ENCODE results near the gene MMP15. TPM values are rescaled to one million over a fixed set of nuclear protein-coding genes. Genes with fewer than 3 reads are reported as not detected.
"Not testable (repeated sequence)": the region's sequence is repeated elsewhere in the genome, so short reads cannot be mapped to it uniquely, and the experiment has no call there.

Gene MMP15
- polyA plus RNA-seq (ENCODE audit: insufficient read length in 3 of 3), result 10 to 100 TPM; 10.9 to 17.9 (median 14.9) TPM
- long read RNA-seq, donor 1, full-length matches to known transcripts, result 2 of 2 reads
- long read RNA-seq, donor 1, partial matches to known transcripts, result 0 of 2 reads
- long read RNA-seq, donor 1, other reads (novel, unspliced or antisense), result 0 of 2 reads
- long read RNA-seq, donor 2, result 0 reads
- long read RNA-seq, donor 3, full-length matches to known transcripts, result 8 of 8 reads
- long read RNA-seq, donor 3, partial matches to known transcripts, result 0 of 8 reads
- long read RNA-seq, donor 3, other reads (novel, unspliced or antisense), result 0 of 8 reads
- long read RNA-seq, donor 4, full-length matches to known transcripts, result 2 of 2 reads
- long read RNA-seq, donor 4, partial matches to known transcripts, result 0 of 2 reads
- long read RNA-seq, donor 4, other reads (novel, unspliced or antisense), result 0 of 2 reads
- long read RNA-seq, donor 5, result 0 reads
- long read RNA-seq, donor 6, full-length matches to known transcripts, result 4 of 4 reads
- long read RNA-seq, donor 6, partial matches to known transcripts, result 0 of 4 reads
- long read RNA-seq, donor 6, other reads (novel, unspliced or antisense), result 0 of 4 reads
- long read RNA-seq, donor 7, full-length matches to known transcripts, result 1 of 7 reads
- long read RNA-seq, donor 7, partial matches to known transcripts, result 6 of 7 reads
- long read RNA-seq, donor 7, other reads (novel, unspliced or antisense), result 0 of 7 reads
- long read RNA-seq, donor 8, result 0 reads
- long read RNA-seq, donor 9, full-length matches to known transcripts, result 4 of 4 reads
- long read RNA-seq, donor 9, partial matches to known transcripts, result 0 of 4 reads
- long read RNA-seq, donor 9, other reads (novel, unspliced or antisense), result 0 of 4 reads
- long read RNA-seq, donor 10, full-length matches to known transcripts, result 4 of 4 reads
- long read RNA-seq, donor 10, partial matches to known transcripts, result 0 of 4 reads
- long read RNA-seq, donor 10, other reads (novel, unspliced or antisense), result 0 of 4 reads
- long read RNA-seq, donor 11, full-length matches to known transcripts, result 5 of 16 reads
- long read RNA-seq, donor 11, partial matches to known transcripts, result 11 of 16 reads
- long read RNA-seq, donor 11, other reads (novel, unspliced or antisense), result 0 of 16 reads
- long read RNA-seq, donor 12, full-length matches to known transcripts, result 1 of 1 reads
- long read RNA-seq, donor 12, partial matches to known transcripts, result 0 of 1 reads
- long read RNA-seq, donor 12, other reads (novel, unspliced or antisense), result 0 of 1 reads
- long read RNA-seq, donor 13, result 0 reads
- long read RNA-seq, donor 14, full-length matches to known transcripts, result 3 of 3 reads
- long read RNA-seq, donor 14, partial matches to known transcripts, result 0 of 3 reads
- long read RNA-seq, donor 14, other reads (novel, unspliced or antisense), result 0 of 3 reads
- long read RNA-seq, donor 15, result 0 reads
- long read RNA-seq, donor 16, full-length matches to known transcripts, result 15 of 20 reads
- long read RNA-seq, donor 16, partial matches to known transcripts, result 5 of 20 reads
- long read RNA-seq, donor 16, other reads (novel, unspliced or antisense), result 0 of 20 reads

GRCh38 chr16:58025351-58026138, at the start of gene MMP15:
Gene MMP15, plus strand, starts transcription at chr16:58025754. Its CDS starts 597 bp downstream, at chr16:58026351.
- DNase-seq (ENCODE audit: extremely low read depth in 1 of 11, low read depth in 9 of 11, low spot score in 4 of 11), result peak in 1 of 11 donors; percentile 71

- no peak for DNase-seq (ENCODE audit: extremely low read depth in 1 of 11, low read depth in 9 of 11, low spot score in 4 of 11)
Observed at GRCh38 chr16:57976331-57976796, 49.2 kb upstream of the MMP15 start.

GRCh38 chr16:57977418-57978069, 48.0 kb upstream of the MMP15 start:
- DNase-seq (ENCODE audit: extremely low read depth in 1 of 11, low read depth in 9 of 11, low spot score in 4 of 11), result no peak

GRCh38 chr16:57978070-57978465, 47.5 kb upstream of the MMP15 start:
- DNase-seq (ENCODE audit: extremely low read depth in 1 of 11, low read depth in 9 of 11, low spot score in 4 of 11), result not testable (repeated sequence)

GRCh38 chr16:57979006-57979585, 46.5 kb upstream of the MMP15 start:
- DNase-seq (ENCODE audit: extremely low read depth in 1 of 11, low read depth in 9 of 11, low spot score in 4 of 11), result no peak

- no peak for DNase-seq (ENCODE audit: extremely low read depth in 1 of 11, low read depth in 9 of 11, low spot score in 4 of 11)
Observed at GRCh38 chr16:57981636-57982035, 43.9 kb upstream of the MMP15 start.

- no peak for DNase-seq (ENCODE audit: extremely low read depth in 1 of 11, low read depth in 9 of 11, low spot score in 4 of 11)
Observed at GRCh38 chr16:57982385-57982784, 43.2 kb upstream of the MMP15 start.

- DNase-seq (ENCODE audit: extremely low read depth in 1 of 11, low read depth in 9 of 11, low spot score in 4 of 11), result peak in 9 of 11 donors; percentile 62 to 80 (median 74)
Observed at GRCh38 chr16:57984443-57985203, 40.9 kb upstream of the MMP15 start.

- DNase-seq (ENCODE audit: extremely low read depth in 1 of 11, low read depth in 9 of 11, low spot score in 4 of 11), result no peak
Observed at GRCh38 chr16:57985204-57986181, 40.1 kb upstream of the MMP15 start.

GRCh38 chr16:57986196-57986595, 39.4 kb upstream of the MMP15 start:
- no peak for DNase-seq (ENCODE audit: extremely low read depth in 1 of 11, low read depth in 9 of 11, low spot score in 4 of 11)

GRCh38 chr16:57987441-57988177, 37.9 kb upstream of the MMP15 start:
- no peak for DNase-seq (ENCODE audit: extremely low read depth in 1 of 11, low read depth in 9 of 11, low spot score in 4 of 11)

- no peak for DNase-seq (ENCODE audit: extremely low read depth in 1 of 11, low read depth in 9 of 11, low spot score in 4 of 11)
Observed at GRCh38 chr16:57988929-57989328, 36.6 kb upstream of the MMP15 start.

GRCh38 chr16:57991551-57992059, 33.9 kb upstream of the MMP15 start:
- DNase-seq (ENCODE audit: extremely low read depth in 1 of 11, low read depth in 9 of 11, low spot score in 4 of 11), result no peak

- no peak for DNase-seq (ENCODE audit: extremely low read depth in 1 of 11, low read depth in 9 of 11, low spot score in 4 of 11)
Observed at GRCh38 chr16:57992084-57992483, 33.5 kb upstream of the MMP15 start.
